Stimulated activated CD8-positive, alpha-beta memory T cell treated with anti-CD3 and anti-CD28 coated beads, Interleukin-12 subunit alpha, Interleukin-12 subunit beta, amount 100 ng/mL, for 24 hours (primary cell): ENCODE results near the gene CNGA1.
A peak's percentile ranks its signal among the peaks of the same experiment; 100 is the strongest.

Experiments
- DNase-seq: peaks from one replicate; pipeline ENCODE4 v3.0.0-alpha.2; 2020; ENCODE audit errors: extremely low read depth

The CNGA1 gene

DNA sequence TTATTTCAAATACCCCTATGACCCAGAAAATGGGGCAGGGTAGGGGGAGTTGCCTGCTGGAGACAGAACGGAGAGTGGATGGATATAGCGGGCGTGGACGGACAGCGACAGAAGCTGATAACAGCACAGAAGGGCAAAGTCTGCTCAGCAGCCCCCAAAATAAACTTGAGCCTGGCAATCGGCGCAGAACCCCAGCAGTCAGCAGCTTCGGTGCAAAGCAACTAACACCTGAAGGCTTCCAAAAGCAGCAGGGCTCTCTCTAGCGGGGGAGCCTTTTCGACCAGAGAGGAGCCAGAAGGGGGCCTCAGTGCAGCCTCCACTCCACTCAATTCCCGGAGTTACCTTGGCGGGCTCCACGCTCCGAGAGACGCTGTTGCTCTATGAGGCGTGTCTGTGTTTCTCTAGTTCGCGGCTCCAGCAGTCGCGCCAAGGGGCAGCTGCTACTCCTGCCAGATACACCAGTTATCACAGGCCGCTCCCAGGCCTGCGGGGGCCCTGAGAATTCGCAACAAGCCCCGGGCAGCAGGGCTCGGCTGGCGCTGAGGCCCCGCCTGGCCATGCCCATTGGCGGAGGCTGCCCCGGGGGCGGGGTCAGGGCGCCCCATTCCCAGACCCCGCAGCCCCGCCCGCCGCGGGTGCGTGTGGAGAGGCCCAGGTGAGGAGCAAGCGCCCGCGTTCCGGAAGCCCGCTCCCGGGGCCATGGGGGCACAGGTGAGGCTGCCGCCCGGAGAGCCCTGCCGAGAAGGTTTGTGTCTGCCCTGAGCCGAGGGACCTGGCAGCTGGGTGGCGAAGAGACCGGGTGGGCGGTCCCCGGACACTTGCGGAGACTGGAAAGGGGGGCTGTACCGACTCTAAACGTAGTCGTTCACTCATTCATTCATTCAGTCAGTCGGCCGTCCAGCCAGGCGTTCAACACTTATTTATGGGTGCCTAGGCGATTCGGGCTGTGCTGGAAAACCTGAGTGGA, at the start of gene CNGA1, which contains the start of gene NIPAL1:
TSS of gene CNGA1 (minus strand) at position 541 of the 967 bp plus-strand sequence. CDS start 63,992 bp downstream, outside the sequence.
TSS of gene NIPAL1 (plus strand) at position 632 of the 967 bp plus-strand sequence. CDS start at position 700, 68 bp downstream.
- peak; percentile 43 for DNase-seq

DNA sequence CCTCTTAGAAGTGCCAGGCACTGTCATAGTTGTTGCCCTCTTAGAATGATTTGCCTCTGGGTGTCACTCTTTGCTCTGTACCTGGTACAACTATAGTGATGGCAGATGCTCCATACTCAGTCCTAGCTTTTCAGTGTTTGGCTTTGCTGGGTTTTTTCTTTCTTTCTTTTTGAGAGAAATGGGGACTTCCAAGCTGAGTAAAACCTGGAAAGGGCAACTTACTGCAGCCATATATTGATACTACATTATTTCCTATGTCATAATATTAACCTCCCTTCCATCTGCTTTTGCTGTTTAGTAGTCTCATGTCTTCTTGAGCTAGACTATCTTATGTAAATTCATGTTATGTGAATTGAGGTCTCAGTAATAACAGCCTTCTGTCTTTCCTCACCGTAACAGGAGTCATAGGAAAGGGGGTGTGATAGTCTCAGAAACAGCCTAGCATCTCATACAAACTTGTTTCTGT, 49.1 kb upstream of the CNGA1 start:
- no peak for DNase-seq

DNA sequence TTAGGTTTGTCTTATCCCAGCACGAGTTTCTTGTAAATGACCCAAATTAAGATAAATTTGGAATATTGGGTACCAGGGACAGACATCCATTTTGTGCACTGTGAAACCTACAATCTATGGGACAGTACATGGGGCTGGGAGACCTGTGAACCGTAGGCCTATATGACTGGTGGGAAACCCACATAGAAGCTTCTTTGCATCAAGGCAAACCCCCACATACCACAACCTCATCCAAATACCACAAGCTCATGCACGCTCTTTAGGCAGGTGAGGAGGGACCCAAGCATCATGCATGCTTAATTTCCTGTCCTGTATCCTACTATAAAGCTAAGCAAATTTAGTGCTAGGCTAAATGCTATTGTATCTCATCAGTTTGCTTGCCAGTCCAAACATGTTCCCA, 47.9 kb upstream of the CNGA1 start:
- no peak for DNase-seq

DNA sequence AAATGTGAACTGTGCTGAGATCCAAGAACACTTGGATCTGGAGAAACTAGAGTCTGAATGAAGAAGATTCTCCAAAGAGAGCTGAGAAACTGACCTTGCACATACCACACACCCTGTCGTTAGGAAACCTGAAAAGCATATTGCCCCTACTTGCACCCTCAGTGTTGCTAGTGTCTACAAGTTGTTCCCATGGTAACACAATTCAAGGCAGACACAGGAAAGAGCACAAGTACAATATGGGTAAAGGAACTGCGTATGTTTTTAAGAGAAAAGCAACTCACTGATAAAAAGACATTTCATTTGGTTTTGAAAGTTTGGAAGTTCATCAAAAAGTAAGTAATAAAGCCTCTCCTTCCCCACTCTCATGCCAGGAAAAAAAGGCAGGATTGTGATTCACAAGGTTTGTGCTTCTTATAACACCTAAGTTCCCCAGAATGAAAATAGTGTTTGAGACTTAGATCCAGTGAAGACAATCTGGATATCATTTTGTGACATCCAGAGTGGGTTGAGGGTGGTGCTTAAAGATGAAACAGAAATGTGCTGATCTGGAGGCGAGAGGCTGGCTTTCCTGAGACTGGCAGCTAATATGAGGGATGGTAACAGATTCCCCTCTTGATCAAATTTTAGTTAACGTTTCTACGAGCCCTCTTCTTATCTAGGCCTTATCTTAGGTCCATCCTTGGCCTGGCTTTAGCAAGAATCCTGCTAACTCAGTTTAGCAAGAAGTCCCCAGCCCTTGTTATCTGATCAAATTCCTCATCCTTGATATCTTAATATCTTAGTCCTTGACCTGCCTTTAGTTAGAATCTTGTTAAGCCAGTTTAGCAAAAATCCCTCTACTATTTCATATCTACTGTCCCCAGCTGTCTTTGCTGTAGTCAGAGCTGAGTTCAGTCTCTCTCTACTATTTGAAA, 42.4 kb upstream of the CNGA1 start:
- DNase-seq = no peak

DNA sequence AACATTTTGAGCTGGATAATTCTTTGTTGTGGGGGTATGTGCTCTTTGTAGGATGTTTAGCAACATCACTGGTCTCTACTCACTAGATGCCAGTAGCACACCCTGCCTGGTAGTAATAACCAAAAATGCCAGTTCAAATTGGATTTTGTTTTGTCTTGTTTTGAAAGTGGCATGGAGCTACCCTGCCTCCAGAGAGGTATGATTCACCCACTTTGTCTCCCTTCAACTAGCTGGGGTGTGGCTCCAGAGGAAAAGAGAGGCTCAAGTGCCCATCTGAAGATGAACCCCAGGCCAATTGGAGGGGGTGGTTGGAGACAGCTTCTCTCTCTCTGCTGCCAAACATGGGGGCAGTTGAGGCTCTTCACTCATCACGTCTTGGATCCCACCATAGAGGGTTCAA, 34.6 kb upstream of the CNGA1 start:
- no peak for DNase-seq

DNA sequence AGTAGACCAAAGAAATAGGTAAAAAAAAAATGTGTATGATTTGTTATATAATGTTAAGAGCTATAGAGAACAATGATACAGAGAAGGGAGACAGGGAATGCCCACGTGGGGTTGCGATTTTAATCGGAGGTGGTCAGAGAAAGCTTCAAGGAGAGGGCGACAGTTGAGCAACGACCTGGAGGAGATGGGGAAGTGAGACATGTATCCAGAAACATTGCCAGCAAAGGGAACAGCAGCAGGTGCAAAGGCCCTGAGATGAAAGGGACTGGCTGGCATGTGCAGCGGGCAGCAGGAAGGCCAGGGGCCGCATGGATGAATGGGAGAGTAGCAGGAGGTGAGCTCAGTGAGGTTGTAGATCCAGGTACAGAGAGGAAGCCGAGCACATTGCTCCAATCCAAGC, 33.0 kb upstream of the CNGA1 start:
- DNase-seq = no peak

DNA sequence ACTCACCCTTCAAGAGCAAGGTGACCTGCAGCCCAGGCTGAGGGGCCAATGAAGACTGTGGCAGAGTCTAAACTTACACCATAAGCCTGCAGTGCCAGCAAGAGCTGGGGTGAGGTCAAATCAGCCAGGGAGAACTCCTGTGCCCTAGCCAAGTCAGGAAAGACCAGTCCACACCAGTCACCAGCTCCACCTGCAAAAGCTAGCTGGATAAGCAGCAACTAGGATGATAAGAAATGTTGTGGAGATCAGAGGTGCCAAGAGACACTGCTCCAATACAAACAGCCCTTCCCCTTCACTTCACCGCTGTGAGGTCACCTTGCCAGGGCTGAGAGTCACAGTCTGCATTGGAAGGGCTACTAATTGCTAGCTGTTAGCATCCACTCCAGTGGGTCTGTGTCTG, 31.4 kb upstream of the CNGA1 start:
- no peak for DNase-seq

DNA sequence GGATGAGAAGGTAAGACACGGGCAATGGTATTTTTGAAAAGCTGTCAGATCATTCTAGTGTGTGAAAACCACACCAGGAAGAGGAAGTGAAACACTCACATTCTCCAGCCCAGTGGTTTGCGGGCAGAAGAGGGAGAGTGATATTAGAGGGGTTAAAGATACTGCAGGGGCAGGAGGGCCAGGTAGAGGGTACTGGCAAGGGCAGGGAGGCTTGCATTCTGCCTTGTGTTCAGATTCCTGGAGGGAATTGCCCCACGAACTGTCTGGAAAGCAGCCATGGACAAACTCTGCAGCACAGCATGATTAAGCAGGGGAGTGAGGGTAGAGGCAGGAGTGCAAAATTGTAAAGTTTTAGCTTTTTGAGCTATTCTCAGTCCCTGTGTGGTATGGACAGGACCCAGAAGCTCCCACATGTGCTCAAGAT, 31.0 kb upstream of the CNGA1 start:
- peak; percentile 54 for DNase-seq

DNA sequence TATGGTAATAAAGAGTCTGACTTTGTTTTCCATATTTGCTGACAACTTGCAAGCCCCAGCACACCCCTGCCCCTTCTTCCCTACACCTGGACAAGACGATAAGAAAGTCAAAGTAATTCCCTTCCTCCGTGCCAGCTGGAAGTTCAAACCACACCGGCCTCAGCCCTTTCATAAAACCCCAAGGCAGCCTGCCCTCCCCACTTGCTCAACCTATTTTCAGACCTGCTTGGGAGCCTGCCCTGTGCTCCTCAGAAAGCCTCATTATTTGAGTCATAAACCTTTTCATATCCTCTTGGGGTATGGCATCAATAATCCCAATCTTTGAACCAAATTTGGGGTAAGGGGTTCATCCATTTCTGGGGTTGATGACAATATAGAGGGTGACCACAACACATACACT, 29.6 kb upstream of the CNGA1 start:
- no peak for DNase-seq

DNA sequence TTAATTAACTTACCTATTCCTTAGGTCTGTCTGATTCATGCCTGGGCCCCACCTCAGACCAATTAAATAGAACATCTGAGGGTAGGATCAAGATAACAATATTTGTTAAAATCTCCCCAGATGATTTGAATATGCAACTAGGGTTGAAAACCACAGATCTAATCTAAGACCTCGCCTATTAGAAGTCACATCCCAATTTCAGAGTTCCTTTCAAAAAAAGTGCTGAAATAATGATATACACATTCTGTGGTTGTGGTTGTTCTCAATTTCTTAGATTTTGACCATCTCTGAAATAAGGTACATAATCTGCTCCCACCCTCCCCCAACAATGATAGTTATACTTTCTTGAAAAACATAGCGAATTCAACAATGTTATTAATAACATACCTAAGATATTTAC, 27.8 kb upstream of the CNGA1 start:
- no peak for DNase-seq

DNA sequence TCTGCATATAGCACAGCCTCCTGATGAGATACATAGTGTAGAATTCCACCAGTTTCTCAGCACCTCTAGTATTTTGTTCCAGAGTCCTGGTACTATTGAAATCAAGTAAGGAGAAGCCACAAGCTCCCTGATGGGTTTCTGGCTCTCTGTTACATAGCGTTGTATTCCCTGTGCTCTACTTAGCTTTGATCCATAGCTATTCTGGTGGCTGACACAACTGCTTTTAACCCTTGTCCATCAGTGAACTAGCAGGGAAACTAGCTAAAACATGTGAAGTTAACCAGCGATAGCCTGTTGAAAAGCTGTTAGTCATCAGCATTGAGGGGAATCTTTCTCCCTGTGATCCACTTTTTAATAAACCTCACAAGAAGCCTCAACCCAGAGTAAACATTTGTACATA, 27.0 kb upstream of the CNGA1 start:
- DNase-seq = no peak

DNA sequence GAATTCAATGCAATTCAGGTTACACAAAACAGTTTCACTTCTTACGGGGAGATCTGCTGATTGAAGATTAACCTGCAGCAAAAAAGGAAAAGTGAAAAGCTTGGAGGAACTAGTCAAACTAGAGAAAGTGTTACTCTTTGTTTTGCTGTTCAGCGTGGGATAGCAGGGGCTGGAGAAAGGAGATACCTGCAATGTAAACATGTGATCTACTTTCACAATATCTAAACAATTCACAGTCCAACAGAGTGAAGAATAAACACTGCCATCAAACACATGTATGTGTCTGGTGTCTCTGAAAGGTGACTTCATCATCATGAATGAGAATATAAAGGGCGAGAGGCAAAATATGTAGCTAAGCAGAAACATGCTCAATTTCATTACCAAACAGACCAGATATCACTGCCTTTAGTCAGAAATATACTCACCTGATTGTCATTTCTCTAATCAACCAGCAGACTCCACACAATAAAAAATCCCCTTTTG, 26.5 kb upstream of the CNGA1 start:
- no peak for DNase-seq

DNA sequence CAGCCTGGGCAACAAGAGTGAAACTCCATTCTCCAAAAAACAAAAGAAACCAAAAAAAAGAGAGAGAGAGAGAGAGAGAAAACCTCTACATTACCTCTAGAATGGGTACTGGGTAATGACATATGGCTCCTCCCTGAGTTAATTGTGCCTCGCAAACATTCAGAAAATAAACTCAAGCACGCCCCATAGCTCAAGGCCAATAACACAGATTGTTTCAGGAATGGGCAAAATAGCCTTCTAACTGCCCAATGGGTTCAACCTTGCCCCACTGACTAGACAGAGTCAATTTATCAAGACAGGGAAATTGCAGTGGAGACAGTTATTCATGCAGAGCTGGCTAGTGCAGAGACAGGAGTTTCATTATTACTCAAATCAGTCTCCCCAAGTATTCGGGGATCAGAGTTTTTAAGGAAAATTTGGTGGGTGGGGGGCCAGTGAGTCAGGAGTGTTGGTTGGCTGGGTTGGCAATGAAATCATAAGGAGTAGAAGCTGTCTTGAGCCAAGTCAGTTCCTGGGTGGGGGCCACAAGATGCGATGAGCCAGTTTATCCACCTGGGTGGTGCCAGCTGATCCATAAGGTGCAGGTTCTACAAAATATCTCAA, 25.2 kb upstream of the CNGA1 start:
- DNase-seq = no peak

DNA sequence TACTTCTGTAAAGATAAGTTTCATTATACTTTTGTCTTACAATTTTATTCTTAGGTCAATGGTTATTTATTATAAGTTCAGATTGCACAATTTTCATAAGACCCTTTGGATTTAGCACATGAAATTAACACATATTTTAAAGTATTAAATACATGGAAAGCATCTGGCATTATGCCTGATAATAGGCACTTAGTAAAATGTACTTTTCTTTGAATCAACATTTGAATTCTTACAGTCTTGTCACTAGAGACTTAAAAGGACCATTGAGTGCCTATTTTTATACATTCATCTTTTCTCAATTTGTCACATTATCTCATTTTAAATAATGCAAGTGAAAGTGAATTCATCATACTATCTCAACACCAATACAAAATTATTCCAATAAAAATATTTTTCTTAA, 23.1 kb upstream of the CNGA1 start:
- no peak for DNase-seq

DNA sequence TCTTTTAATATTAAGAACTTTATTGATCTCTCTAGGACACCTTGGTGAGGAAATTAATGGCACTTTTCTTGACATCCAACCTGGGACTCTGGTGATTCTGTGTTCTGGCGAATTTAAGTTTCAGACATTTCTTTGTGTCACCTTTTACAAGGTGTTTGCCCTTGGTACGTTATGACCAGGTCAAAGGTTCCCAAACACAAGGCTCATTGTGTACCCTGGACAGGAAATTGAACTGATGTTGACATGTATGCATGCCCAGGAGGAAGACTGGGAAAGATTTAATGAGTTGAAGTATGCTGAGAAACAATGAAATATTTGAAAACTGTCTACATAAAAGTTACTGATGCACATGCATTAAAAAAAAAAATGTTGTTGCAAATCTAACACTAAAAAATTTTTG, 22.2 kb upstream of the CNGA1 start:
- no peak for DNase-seq

DNA sequence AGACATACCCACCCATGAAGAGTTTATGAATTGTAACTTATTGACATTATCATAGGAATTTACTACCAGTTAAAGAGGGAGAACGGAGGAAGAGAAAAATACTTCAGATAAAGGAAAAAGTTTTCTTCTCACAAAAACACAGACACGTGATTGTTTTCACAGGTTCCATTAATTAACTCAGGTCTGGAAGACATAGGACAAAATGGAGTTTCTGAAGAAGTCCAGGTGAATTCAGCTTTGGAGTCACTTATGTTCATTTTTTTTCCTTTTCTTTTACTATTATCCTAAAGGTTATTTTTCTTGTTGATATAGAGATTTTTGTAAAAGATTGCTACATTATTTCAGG, 20.6 kb upstream of the CNGA1 start:
- no peak for DNase-seq

DNA sequence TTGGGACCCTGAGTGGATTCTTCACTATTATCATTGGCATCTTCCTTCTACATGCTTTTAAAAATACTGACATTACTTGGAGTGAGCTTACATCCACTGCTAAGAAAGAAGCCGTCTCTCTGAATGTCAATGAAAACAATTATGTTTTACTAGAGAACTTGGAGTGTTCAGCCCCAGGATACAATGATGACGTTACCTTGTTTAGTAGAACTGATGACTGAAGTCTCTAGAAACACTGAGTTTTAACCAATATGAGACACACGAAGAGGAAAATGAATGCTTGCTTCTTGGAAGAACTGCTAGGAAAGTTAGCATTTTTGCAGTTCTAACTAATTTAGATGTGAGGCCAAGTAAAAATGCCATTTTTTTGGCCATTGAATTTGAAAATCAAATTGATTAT, 19.5 kb upstream of the CNGA1 start:
- no peak for DNase-seq

DNA sequence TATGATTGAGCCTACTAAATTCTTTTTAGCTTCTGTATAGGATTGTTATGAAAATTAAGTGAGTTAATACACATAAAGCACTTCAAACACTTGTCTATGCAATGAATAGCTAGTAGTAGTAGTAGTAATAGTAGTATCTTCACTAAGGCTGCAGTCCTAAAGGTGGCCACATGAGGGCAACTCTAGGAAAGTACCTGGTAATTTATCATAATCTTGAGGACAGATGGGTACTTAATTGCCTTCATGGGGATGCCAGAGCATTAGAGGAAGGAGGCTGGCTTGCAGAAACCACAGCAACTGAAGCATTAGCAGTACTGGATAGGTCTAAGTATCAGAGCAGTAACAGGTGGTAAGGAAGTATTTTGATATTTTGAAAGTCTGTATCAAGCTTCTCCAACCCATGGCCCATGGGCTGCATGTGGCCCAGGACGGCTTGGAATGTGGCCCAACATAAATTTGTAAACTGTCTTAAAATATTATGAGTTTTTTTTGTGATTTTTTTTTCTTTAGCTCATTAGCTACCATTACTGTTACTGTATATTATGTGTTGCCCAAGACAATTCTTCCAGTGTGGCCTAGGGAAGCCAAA, 17.4 kb upstream of the CNGA1 start:
- no peak for DNase-seq

DNA sequence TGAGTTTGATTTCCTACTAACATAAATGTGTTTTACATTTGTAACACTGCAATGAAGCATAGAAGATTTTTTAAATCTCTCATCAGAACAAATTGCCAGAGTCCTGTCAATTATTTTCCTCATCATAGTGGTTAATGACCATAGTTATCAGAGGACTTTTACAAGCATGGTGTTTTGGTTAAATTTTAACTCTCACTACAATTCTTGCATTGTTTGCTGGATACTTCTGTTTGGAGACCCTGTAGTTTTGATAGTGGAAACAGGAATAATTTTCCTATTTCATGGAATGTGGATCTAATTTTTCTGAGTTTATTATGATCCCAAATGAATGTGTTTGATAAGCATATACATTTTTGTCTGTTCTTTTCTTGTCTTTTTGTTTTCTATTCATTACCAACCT, 16.9 kb upstream of the CNGA1 start:
- DNase-seq = no peak

DNA sequence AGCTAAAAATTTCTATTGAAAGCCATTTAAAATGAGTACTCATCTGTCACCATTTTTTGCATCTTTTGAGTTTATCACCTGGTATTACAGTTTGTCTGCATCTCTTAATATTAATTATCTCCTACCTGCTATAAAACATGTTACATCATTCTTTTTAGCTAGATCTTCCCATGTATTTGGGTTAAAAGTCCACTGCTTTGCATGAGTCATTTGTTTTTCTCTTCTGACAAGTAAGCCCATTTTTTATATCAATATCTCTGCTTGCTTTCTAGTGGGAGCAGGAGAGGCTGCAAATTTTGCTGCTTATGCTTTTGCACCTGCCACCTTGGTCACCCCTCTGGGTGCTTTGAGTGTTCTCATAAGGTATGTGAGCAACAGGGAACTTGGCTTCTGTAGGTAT, 16.2 kb upstream of the CNGA1 start:
- no peak for DNase-seq

DNA sequence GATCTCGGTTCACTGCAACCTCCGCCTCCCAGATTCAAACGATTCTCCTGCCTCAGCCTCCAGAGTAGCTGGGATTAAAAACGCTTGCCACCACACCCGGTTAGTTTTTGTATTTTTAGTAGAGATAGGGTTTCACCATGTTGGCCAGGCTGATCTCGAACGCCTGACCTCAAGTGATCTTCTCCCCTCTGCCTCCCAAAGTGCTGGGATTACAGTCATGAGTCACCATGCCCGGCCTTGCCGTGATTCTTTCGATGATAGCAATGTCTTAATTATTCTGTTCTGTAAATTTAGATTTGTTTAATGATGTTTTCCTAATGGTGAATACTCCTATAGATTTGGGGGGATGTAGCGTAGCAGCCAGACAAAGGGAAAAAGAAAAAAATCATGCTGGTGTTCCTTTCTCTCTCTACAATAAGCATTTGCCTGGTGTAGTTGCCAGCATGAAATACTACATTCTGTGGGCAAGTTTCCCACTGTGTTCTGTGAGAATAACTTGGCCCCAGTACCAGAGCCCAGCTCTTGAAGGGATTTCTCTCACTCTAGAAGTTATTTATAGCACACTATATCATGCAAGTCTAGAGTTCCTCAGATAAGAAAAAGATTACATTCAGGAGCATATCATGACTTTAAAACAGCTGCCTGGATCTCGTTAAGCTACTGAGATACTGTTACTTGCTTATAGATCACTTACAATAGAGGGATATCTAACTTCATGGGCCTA, 15.5 kb upstream of the CNGA1 start:
- DNase-seq = no peak
